ENCODE results near the gene LATS2. TPM values are rescaled to one million over a fixed set of nuclear protein-coding genes. Genes with fewer than 3 reads are reported as not detected.

The LATS2 gene
- total RNA-seq, 1 experiment from 2014 or later: 18.8 TPM

- intact Hi-C loops (cut with micrococcal nuclease): no loop called here
- H3K79me2 ChIP-seq (ENCODE audit: insufficient read depth, low read length): peaks cover 87% of the 10 kb centered on the region
- peaks cover 24 to 25% of the 10 kb centered on the region in 2 experiments for H3K4me1 ChIP-seq (ENCODE audit: control insufficient read depth in 1 of 2, insufficient read depth in 2 of 2, low read length in 2 of 2)
- DNase-seq (ENCODE audit: low read depth, low spot score) (no peak), ATAC-seq (no peak)
- no peak overlapping the region for H3K9ac ChIP-seq (ENCODE audit: low read length)
- no peaks in the 10 kb centered on the region for H3K9me2 ChIP-seq (ENCODE audit: insufficient read depth)
- no peaks in the 10 kb centered on the region for H3K27me3 ChIP-seq (ENCODE audit: insufficient read depth, low read length)
- H3K4me2 ChIP-seq (ENCODE audit: low read length): no peak overlapping the region
- TF ChIP-seq ZNF274 (IDR thresholded peaks at IDR 0.05; ENCODE audit: low read depth, low read length) (no peak), FOSL1 (IDR thresholded peaks at IDR 0.05; ENCODE audit: low read depth) (no peak), EZH2phosphoT487 (IDR thresholded peaks at IDR 0.05; ENCODE audit: borderline replicate concordance) (no peak), CBX3 (IDR thresholded peaks at IDR 0.05; ENCODE audit: low read depth) (no peak), JUND (IDR thresholded peaks at IDR 0.05) (no peak), ZBTB33 (IDR thresholded peaks at IDR 0.05; ENCODE audit: extremely low read depth, insufficient replicate concordance, low read length) (no peak), CEBPB (IDR thresholded peaks at IDR 0.05; ENCODE audit: low read depth) (no peak), ELF1 (IDR thresholded peaks at IDR 0.05; ENCODE audit: borderline replicate concordance, low read depth) (no peak), RAD21 (IDR thresholded peaks at IDR 0.05; ENCODE audit: low read depth) (no peak), MAX (IDR thresholded peaks at IDR 0.05) (no peak), EZH2 (IDR thresholded peaks at IDR 0.05) (no peak), REST (IDR thresholded peaks at IDR 0.05; ENCODE audit: low read depth) (no peak), POLR2AphosphoS5 (IDR thresholded peaks at IDR 0.05; ENCODE audit: low read depth, low read length) (no peak), TCF7L2 (IDR thresholded peaks at IDR 0.05; ENCODE audit: borderline replicate concordance, extremely low read depth, insufficient read depth, insufficient read length) (no peak), SRF (IDR thresholded peaks at IDR 0.05; ENCODE audit: low read depth) (no peak), SP1 (IDR thresholded peaks at IDR 0.05; ENCODE audit: low read depth) (no peak), CTCF (IDR thresholded peaks at IDR 0.05 in 2 of 3, conservative IDR thresholded peaks at IDR 0.05 in 1 of 3; ENCODE audit: borderline replicate concordance in 1 of 3, insufficient read depth in 1 of 3, low read depth in 2 of 3, low read length in 2 of 3) (no peak), SIN3A (IDR thresholded peaks at IDR 0.05; ENCODE audit: low read depth) (no peak), POLR2A (IDR thresholded peaks at IDR 0.05; ENCODE audit: borderline replicate concordance, extremely low read depth, insufficient read depth, insufficient read length) (no peak), YY1 (IDR thresholded peaks at IDR 0.05; ENCODE audit: extremely low read depth, insufficient replicate concordance, low read depth, low read length) (no peak)
- no TSS peak for BruUV-seq (replicated peaks)
- CTCF ChIA-PET: no interaction called here
- H3K27ac ChIP-seq (ENCODE audit: low read depth, low read length): no peak overlapping the region
- H3K4me3 ChIP-seq (replicated peaks in 1 of 2; ENCODE audit: low read depth in 1 of 2, low read length in 2 of 2): no peak overlapping the region
- no peaks in the 10 kb centered on the region for H3K9me3 ChIP-seq (ENCODE audit: control insufficient read depth in 1 of 2, insufficient read depth in 1 of 2, low read depth in 1 of 2, low read length in 2 of 2)
- H3K36me3 ChIP-seq (ENCODE audit: control insufficient read depth in 1 of 2, insufficient read depth in 2 of 2, low read length in 2 of 2): no peaks in the 10 kb centered on the region
- no peaks in the 10 kb centered on the region for H4K20me1 ChIP-seq (ENCODE audit: insufficient read depth)
- POLR2A ChIA-PET: no interaction called here
- no peak overlapping the region for H2AFZ ChIP-seq (ENCODE audit: low read depth, low read length, poor library complexity, severe bottlenecking)
- RAD21 ChIA-PET (ENCODE audit: low non-redundant PET in 1 of 2, low total read pairs in 2 of 2, uncharacterized antibody in 2 of 2, unreplicated experiment in 2 of 2): no interaction called here
Measured at GRCh38 chr13:21012841-21013681, 48.3 kb downstream of the LATS2 start.

All from HCT116 (cell line).